ENCODE measurements around the gene GPRASP2.

GPRASP2 gene

GRCh38 chrX:102744307-102744706, 32.1 kb downstream of the GPRASP2 start:
- Histone ChIP-seq H3K36me3 (ENCODE audit: insufficient read depth, low read length) (no peaks in the 10 kb centered on the region), H4K20me1 (ENCODE audit: insufficient read depth, low read length, poor library complexity, severe bottlenecking) (no peaks in the 10 kb centered on the region), H3K4me1 (ENCODE audit: insufficient read depth, low read length, poor library complexity, severe bottlenecking) (no peaks in the 10 kb centered on the region), H3K9me2 (replicated peaks; ENCODE audit: low read depth, low read length) (no peaks in the 10 kb centered on the region), H3K4me2 (ENCODE audit: low read depth, low read length, poor library complexity, severe bottlenecking) (no peak overlapping the region), H3K9me3 (ENCODE audit: insufficient read depth, low read depth, low read length) (no peaks in the 10 kb centered on the region), H3K27me3 (ENCODE audit: insufficient read depth, low read length, poor library complexity, severe bottlenecking) (no peaks in the 10 kb centered on the region), H3K4me3 (ENCODE audit: low read length, poor library complexity, severe bottlenecking) (no peak overlapping the region), H3F3A (ENCODE audit: low read depth) (no peaks in the 10 kb centered on the region), H3K79me2 (ENCODE audit: insufficient read depth, low read length) (no peaks in the 10 kb centered on the region), H2AFZ (ENCODE audit: low read length) (no peak overlapping the region), H3K9ac (ENCODE audit: low read depth, low read length, poor library complexity, severe bottlenecking) (no peak overlapping the region)
- TF ChIP-seq EZH2phosphoT487 (IDR thresholded peaks at IDR 0.05; ENCODE audit: borderline replicate concordance) (no peak), CTCF (conservative IDR thresholded peaks at IDR 0.05; ENCODE audit: low read length) (no peak)

DNA sequence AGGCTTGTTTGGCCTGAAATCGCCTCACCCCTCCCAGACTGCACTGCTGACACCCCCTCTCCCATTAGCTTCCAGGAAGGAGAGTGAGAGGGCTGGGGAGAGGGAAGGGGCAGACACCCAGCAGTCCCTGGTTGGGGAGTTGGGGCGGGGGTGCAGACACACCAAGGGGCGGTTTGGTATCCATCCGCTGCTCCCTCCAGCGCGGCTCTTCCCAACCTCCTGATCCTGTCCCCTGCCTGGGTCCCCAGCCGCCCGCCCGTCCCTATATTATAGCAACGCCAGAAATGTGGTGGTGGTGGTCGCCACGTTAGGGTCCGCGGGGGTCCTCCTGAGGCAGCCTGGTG, 33.2 kb downstream of the GPRASP2 start:
- Histone ChIP-seq H2AFZ (ENCODE audit: low read length) (no peak overlapping the region), H3K4me3 (ENCODE audit: low read length, poor library complexity, severe bottlenecking) (no peak overlapping the region), H3K79me2 (ENCODE audit: insufficient read depth, low read length) (no peaks in the 10 kb centered on the region), H3K9me2 (replicated peaks; ENCODE audit: low read depth, low read length) (no peaks in the 10 kb centered on the region), H3K4me1 (ENCODE audit: insufficient read depth, low read length, poor library complexity, severe bottlenecking) (no peaks in the 10 kb centered on the region), H3K4me2 (ENCODE audit: low read depth, low read length, poor library complexity, severe bottlenecking) (no peak overlapping the region), H3K27me3 (ENCODE audit: insufficient read depth, low read length, poor library complexity, severe bottlenecking) (no peaks in the 10 kb centered on the region), H3K9me3 (ENCODE audit: insufficient read depth, low read depth, low read length) (no peaks in the 10 kb centered on the region), H4K20me1 (ENCODE audit: insufficient read depth, low read length, poor library complexity, severe bottlenecking) (no peaks in the 10 kb centered on the region), H3K9ac (ENCODE audit: low read depth, low read length, poor library complexity, severe bottlenecking) (no peak overlapping the region), H3F3A (ENCODE audit: low read depth) (no peaks in the 10 kb centered on the region), H3K36me3 (ENCODE audit: insufficient read depth, low read length) (no peaks in the 10 kb centered on the region)
- TF ChIP-seq EZH2phosphoT487 (IDR thresholded peaks at IDR 0.05; ENCODE audit: borderline replicate concordance): no peak
- TF ChIP-seq CTCF (conservative IDR thresholded peaks at IDR 0.05; ENCODE audit: low read length): no peak

- Histone ChIP-seq H3K4me3 (ENCODE audit: low read length, poor library complexity, severe bottlenecking) (no peak overlapping the region), H3K4me2 (ENCODE audit: low read depth, low read length, poor library complexity, severe bottlenecking) (no peak overlapping the region), H3K4me1 (ENCODE audit: insufficient read depth, low read length, poor library complexity, severe bottlenecking) (no peaks in the 10 kb centered on the region), H3F3A (ENCODE audit: low read depth) (no peaks in the 10 kb centered on the region), H2AFZ (ENCODE audit: low read length) (no peak overlapping the region), H3K36me3 (ENCODE audit: insufficient read depth, low read length) (no peaks in the 10 kb centered on the region), H3K9me3 (ENCODE audit: insufficient read depth, low read depth, low read length) (no peaks in the 10 kb centered on the region), H3K9me2 (replicated peaks; ENCODE audit: low read depth, low read length) (no peaks in the 10 kb centered on the region), H3K79me2 (ENCODE audit: insufficient read depth, low read length) (no peaks in the 10 kb centered on the region), H3K9ac (ENCODE audit: low read depth, low read length, poor library complexity, severe bottlenecking) (no peak overlapping the region), H3K27me3 (ENCODE audit: insufficient read depth, low read length, poor library complexity, severe bottlenecking) (no peaks in the 10 kb centered on the region), H4K20me1 (ENCODE audit: insufficient read depth, low read length, poor library complexity, severe bottlenecking) (no peaks in the 10 kb centered on the region)
- TF ChIP-seq EZH2phosphoT487 (IDR thresholded peaks at IDR 0.05; ENCODE audit: borderline replicate concordance) (no peak), CTCF (conservative IDR thresholded peaks at IDR 0.05; ENCODE audit: low read length) (no peak)
Measured at GRCh38 chrX:102745857-102746584, 33.8 kb downstream of the GPRASP2 start.
